ENCODE measurements around the gene TCFL5.

- no peak for TF ChIP-seq CTCF (IDR thresholded peaks at IDR 0.05; ENCODE audit: low read depth, low read length)
- no peak for TF ChIP-seq EZH2phosphoT487 (IDR thresholded peaks at IDR 0.05; ENCODE audit: low read depth)
Observed at GRCh38 chr20:62892348-62893304, 31.0 kb upstream of the TCFL5 start.

All from OCI-LY3 (cell line).